Myometrial cell (primary cell): ENCODE measurements around the gene ZNF773. TPM values are rescaled to one million over a fixed set of nuclear protein-coding genes. Genes with fewer than 3 reads are reported as not detected.

Source experiments
- total RNA-seq: library from RNA; depleted of rRNA; stranded (reverse); fragments of >200 nt; gene quantifications from 2 replicates; pipeline ENCODE4 v1.2.3, GENCODE V29; 2015

Gene ZNF773
- 5.7 and 7.5 TPM in 2 replicates for total RNA-seq

DNA sequence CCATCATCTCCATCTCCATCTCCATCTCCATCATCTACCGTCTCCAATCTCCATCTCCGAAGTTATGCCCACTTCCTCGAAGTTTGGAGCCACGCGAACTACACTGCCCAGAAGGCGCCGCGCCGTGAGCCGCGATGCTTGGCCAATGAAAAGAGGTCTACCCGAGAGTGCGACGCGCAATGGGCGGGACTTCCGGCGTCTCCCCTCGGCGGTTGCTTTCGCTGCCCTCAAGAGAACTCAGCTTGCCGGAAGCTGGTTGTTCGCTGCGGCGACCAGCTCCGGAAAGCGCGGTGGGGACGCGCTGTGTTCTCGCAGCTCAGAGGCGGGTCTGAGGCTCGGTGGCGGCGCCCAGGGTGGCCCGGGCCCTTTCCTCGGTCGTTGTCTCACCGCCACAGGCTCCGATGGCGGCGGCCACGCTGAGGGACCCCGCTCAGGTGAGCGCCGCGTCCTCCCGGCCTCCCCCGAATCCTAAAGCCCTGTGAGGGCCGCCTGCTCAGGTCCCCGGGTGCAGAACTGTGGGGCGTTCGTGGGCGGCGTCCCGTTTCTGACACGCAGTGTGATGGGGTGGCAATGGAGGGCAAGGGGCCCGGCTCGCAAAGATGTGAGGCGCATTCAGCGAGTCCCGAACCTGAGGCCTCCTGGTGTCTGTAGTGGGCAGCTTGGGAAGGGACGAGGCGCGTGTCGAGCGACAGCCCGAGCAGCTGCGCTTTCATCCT, at the start of gene ZNF773:
Gene ZNF773, plus strand, starts transcription at position 259 of the 716 bp plus-strand sequence. Its CDS starts 143 bp downstream, at position 402.

DNA sequence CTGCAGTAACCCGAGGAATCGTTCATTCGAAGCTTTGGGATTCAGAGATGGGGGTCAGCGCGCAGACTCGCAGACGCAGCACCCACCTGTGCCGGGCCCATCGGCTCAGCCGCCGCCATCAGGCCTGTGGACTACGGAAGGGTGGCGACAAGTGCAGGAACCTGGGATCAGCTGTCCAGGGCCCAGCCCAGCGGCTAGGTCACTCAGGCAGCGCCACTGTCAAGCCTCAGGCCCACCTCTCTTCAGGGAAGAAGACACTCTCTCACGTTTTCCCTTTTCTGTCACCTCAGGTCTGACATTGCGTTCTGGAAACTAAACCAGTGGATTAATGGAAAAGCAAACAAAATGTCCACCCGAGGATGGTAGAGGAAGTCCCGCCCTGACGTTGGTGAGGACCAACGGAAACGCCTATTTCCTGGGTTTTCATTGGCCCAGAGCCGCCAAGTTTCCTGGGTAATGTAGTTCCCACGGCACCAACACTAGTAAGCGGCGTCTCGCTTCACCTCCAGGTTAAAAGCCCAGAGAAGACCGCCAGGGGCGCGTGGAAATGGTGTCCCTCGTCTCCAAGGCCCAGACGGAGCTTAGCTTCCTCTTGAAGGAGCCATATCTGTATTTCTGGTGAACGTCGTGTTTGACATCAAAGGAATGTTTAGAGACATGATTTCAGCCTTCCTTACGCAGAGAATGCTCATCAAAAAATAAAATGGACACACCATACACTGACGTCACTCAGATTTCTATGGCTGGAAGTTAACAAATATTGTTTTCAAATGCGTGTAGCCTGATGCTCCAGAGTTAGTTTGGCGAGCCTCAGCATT, 22.3 kb upstream of the ZNF773 start, which contains the start of gene ZNF772:
Gene ZNF772, minus strand, starts transcription at position 376 of the 818 bp plus-strand sequence. Its CDS starts 257 bp downstream, at position 119.

GRCh38 chr19:57487477-57488298, 12.1 kb upstream of the ZNF773 start, which contains the start of gene ZNF419:
Gene ZNF419 (plus strand): TSS chr19:57487750. CDS start chr19:57487951, 201 bp downstream.

DNA sequence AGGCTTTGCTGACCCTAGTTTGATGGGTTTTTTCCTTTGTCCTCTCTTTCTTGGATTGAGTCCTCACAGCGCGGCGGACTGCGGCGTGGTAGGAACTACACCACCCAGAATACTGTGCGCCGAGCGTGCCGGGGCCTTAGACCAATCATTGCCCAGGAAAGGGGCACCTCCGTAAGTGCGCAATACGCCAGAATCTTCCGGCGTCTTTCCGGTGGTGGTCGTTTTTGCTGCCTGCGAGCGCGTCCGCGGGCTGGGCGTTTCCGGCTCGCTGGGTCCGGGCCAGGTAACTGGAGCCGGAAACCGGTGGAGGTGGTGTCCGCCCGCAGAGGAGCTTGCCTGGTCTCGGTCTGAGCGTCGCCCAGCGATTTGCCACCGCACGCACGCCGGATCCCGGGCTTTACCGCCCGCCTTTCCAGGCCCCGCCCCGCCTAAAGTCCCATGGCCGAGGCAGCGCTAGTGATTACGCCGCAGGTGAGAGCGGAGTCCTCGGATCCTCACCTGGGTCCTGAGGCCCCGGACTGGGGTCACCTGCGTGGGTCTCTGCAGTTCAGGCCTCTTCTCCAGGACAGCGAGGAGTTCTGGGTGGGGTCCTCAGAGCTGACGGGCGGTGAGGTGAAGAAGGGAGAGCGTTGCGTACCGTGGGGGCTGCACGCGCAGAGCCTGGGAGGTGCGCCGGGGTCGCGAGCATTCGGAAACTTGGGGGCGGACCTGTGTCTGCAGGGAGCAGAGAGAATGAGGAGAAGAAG, 27.6 kb downstream of the ZNF773 start, which contains the start of gene ZNF549:
Gene ZNF549, plus strand, starts transcription at position 221 of the 746 bp plus-strand sequence. Its CDS starts 218 bp downstream, at position 439.

Other genes starting within 250 kb of the ZNF773 start
- 10.5 and 16.4 TPM in 2 replicates for gene ZNF460, start 219.5 kb upstream of the ZNF773 start, total RNA-seq
- gene ZNF543, start 179.5 kb upstream of the ZNF773 start, total RNA-seq: 2.0 and 2.7 TPM in 2 replicates
- gene ZNF304, start 148.7 kb upstream of the ZNF773 start, total RNA-seq: 2.3 and 3.2 TPM in 2 replicates
- 23.2 and 34.6 TPM in 2 replicates for gene TRAPPC2B, start 136.4 kb upstream of the ZNF773 start, total RNA-seq
- gene ZNF547, start 136.4 kb upstream of the ZNF773 start, total RNA-seq: 2.1 and 2.6 TPM in 2 replicates
- 5.8 and 10.3 TPM in 2 replicates for gene ZNF548, start 110.1 kb upstream of the ZNF773 start, total RNA-seq
- gene ZNF17, start 88.8 kb upstream of the ZNF773 start, total RNA-seq: 0.86 and 5.8 TPM in 2 replicates
- gene ZNF749, start 64.6 kb upstream of the ZNF773 start, total RNA-seq: 1.4 and 2.9 TPM in 2 replicates
- not detected in 2 replicates for gene VN1R1, start 42.8 kb upstream of the ZNF773 start, total RNA-seq
- 4.4 and 4.9 TPM in 2 replicates for gene ZNF772, start 22.4 kb upstream of the ZNF773 start, total RNA-seq
- 4.6 and 6.7 TPM in 2 replicates for gene ZNF419, start 12.2 kb upstream of the ZNF773 start, total RNA-seq
- gene ZNF549, start 27.4 kb downstream of the ZNF773 start, total RNA-seq: 2.7 and 2.9 TPM in 2 replicates
- 0.86 and 1.8 TPM in 2 replicates for gene ZNF550, start 59.9 kb downstream of the ZNF773 start, total RNA-seq
- gene ZNF416, start 79.0 kb downstream of the ZNF773 start, total RNA-seq: 2.5 and 3.2 TPM in 2 replicates
- gene ZIK1, start 84.2 kb downstream of the ZNF773 start, total RNA-seq: 1.8 and 2.6 TPM in 2 replicates
- gene ZNF530, start 99.9 kb downstream of the ZNF773 start, total RNA-seq: 2.5 and 3.2 TPM in 2 replicates
- gene ZNF134, start 114.3 kb downstream of the ZNF773 start, total RNA-seq: 8.7 and 13.0 TPM in 2 replicates
- gene ZNF211, start 133.2 kb downstream of the ZNF773 start, total RNA-seq: 2.6 and 7.4 TPM in 2 replicates
- not detected in 2 replicates for gene ZSCAN4, start 169.0 kb downstream of the ZNF773 start, total RNA-seq
- 2.0 and 7.8 TPM in 2 replicates for gene ZNF551, start 182.0 kb downstream of the ZNF773 start, total RNA-seq
- not detected in 2 replicates for gene ZNF154, start 209.3 kb downstream of the ZNF773 start, total RNA-seq
- gene ZNF671, start 227.7 kb downstream of the ZNF773 start, total RNA-seq: 4.4 and 7.5 TPM in 2 replicates
- 4.4 and 5.2 TPM in 2 replicates for gene ZNF776, start 246.9 kb downstream of the ZNF773 start, total RNA-seq